Mesenchymal stem cell (in vitro differentiated cells and primary cell): ENCODE data around the gene PTPRD.

Source experiments
- DNase-seq: peaks from one replicate; pipeline ENCODE4 v3.0.0-alpha.2; 2013
- H2AFZ ChIP-seq: one replicate; pipeline ENCODE4 v1.6.1; 2013; ENCODE audit warnings: low read depth, mild to moderate bottlenecking, control low read depth, inconsistent platforms, low read length, moderate library complexity
- H2AK5ac ChIP-seq: 2 replicates; pipeline ENCODE4 v1.6.1; 2013; ENCODE audit warnings: low read length, moderate library complexity, mild to moderate bottlenecking, inconsistent platforms; ENCODE audit not compliant: severe bottlenecking
- H2BK120ac ChIP-seq: one replicate; pipeline ENCODE4 v1.6.1; 2013; ENCODE audit warnings: low read depth, mild to moderate bottlenecking, inconsistent platforms, low read length, moderate library complexity
- H2BK12ac ChIP-seq, 2 experiments: one replicate each; pipeline ENCODE4 v1.6.1; 2013; ENCODE audit warnings: inconsistent platforms in 2 of 2, low read length in 2 of 2, mild to moderate bottlenecking in 2 of 2, moderate library complexity in 2 of 2, control low read depth in 1 of 2
- H2BK15ac ChIP-seq: one replicate; pipeline ENCODE4 v1.6.1; 2013; ENCODE audit warnings: mild to moderate bottlenecking, low read depth, inconsistent platforms; ENCODE audit not compliant: poor library complexity, severe bottlenecking
- H2BK5ac ChIP-seq: 2 replicates; pipeline ENCODE4 v1.6.1; 2013; ENCODE audit warnings: low read depth, mild to moderate bottlenecking, low read length, control low read depth, inconsistent platforms; ENCODE audit not compliant: poor library complexity, severe bottlenecking
- H3K14ac ChIP-seq, 2 experiments: one replicate each; pipeline ENCODE4 v1.6.1; 2013; ENCODE audit warnings: inconsistent platforms in 2 of 2, low read length in 2 of 2, control low read depth in 1 of 2, mild to moderate bottlenecking in 1 of 2, moderate library complexity in 1 of 2
- H3K18ac ChIP-seq, 2 experiments: one replicate each; pipeline ENCODE4 v1.6.1; 2013; ENCODE audit warnings: inconsistent platforms in 2 of 2, low read length in 2 of 2, control low read depth in 1 of 2, low read depth in 1 of 2, mild to moderate bottlenecking in 1 of 2
- H3K23ac ChIP-seq, 2 experiments: one replicate each; pipeline ENCODE4 v1.6.1; 2013; ENCODE audit warnings: inconsistent platforms in 2 of 2, low read length in 2 of 2, mild to moderate bottlenecking in 2 of 2, moderate library complexity in 2 of 2, control low read depth in 1 of 2
- H3K27ac ChIP-seq: 2 replicates; pipeline ENCODE4 v1.5.1; 2013; ENCODE audit warnings: mild to moderate bottlenecking, moderate library complexity, low read length, control low read depth, inconsistent platforms; ENCODE audit not compliant: poor library complexity, severe bottlenecking
- H3K27me3 ChIP-seq, 2 experiments: 2 replicates each; pipeline versions ENCODE4 v1.6.1 to v1.7.0; 2013; ENCODE audit warnings: low read length in 2 of 2, mild to moderate bottlenecking in 2 of 2, moderate library complexity in 2 of 2, control low read depth in 1 of 2, inconsistent platforms in 1 of 2; ENCODE audit not compliant: control insufficient read depth in 1 of 2, insufficient read depth in 1 of 2
- H3K36me3 ChIP-seq, 2 experiments: 2 replicates each; pipeline versions ENCODE4 v1.6.1 to v1.7.0; 2013; ENCODE audit warnings: low read length in 2 of 2, control low read depth in 1 of 2, inconsistent platforms in 1 of 2, low read depth in 1 of 2, mild to moderate bottlenecking in 1 of 2; ENCODE audit not compliant: insufficient read depth in 2 of 2, control insufficient read depth in 1 of 2
- H3K4ac ChIP-seq, 2 experiments: one replicate each; pipeline ENCODE4 v1.6.1; 2013; ENCODE audit warnings: inconsistent platforms in 2 of 2, low read length in 2 of 2, mild to moderate bottlenecking in 2 of 2, moderate library complexity in 2 of 2, control low read depth in 1 of 2, low read depth in 1 of 2
- H3K4me1 ChIP-seq: 2 replicates; pipeline ENCODE4 v1.6.1; 2013; ENCODE audit warnings: low read depth, low read length, control low read depth; ENCODE audit not compliant: control insufficient read depth, insufficient read depth
- H3K4me2 ChIP-seq: 2 replicates; pipeline ENCODE4 v1.6.1; 2013; ENCODE audit warnings: low read length, mild to moderate bottlenecking, inconsistent platforms; ENCODE audit not compliant: poor library complexity, severe bottlenecking
- H3K4me3 ChIP-seq, 2 experiments: 2 replicates each; pipeline versions ENCODE4 v1.5.1 to v1.7.0; 2013; ENCODE audit warnings: low read length in 2 of 2, mild to moderate bottlenecking in 2 of 2, control low read depth in 1 of 2, low read depth in 1 of 2; ENCODE audit not compliant: insufficient read depth in 1 of 2
- H3K79me1 ChIP-seq: replicated peaks from 2 replicates; pipeline ENCODE4 v1.6.1; 2013; ENCODE audit warnings: mild to moderate bottlenecking, control low read depth, low read length, inconsistent platforms; ENCODE audit not compliant: poor library complexity, severe bottlenecking
- H3K9ac ChIP-seq: 2 replicates; pipeline ENCODE4 v1.7.0; 2013; ENCODE audit warnings: mild to moderate bottlenecking, low read length, moderate library complexity
- H3K9me3 ChIP-seq: 2 replicates; pipeline ENCODE4 v1.7.0; 2013; ENCODE audit warnings: mild to moderate bottlenecking, low read length; ENCODE audit not compliant: control insufficient read depth
- H4K8ac ChIP-seq: one replicate; pipeline ENCODE4 v1.6.1; 2013; ENCODE audit warnings: inconsistent platforms, mild to moderate bottlenecking, low read length, moderate library complexity
- H4K91ac ChIP-seq: one replicate; pipeline ENCODE4 v1.6.1; 2013; ENCODE audit warnings: mild to moderate bottlenecking, low read length, inconsistent platforms
- WGBS: methylation state at CpG from one replicate; pipeline ENCODE4 v1.1.7; 2013; ENCODE audit warnings: mixed read lengths; 5-methylcytosine and 5-hydroxymethylcytosine counted together

The PTPRD gene

DNA sequence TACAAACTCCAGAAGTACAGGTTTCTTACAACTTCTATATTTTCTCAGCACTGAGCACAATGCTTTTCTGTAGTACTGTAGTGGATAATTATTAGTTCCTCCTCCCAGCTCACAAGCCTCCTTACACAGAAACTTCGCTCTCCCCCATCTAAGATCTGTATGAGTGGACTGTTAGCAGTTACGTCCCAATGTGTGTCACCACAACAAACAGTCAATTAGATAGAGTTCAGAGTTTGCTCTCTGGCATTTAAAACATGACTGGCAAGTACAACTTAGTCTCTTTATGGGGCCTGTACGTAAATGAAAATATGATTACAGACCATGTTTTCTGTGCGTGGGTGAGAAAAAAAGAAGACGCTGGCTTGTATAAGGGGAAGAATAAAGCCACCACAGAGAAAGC is 2181.9 kb downstream of the PTPRD start:
- Histone ChIP-seq H3K14ac (no peak overlapping the region), H2BK120ac (no peak overlapping the region), H2AK5ac (no peak overlapping the region), H2BK12ac (no peak overlapping the region), H3K23ac (no peak overlapping the region), H4K8ac (no peak overlapping the region), H2AFZ (no peak overlapping the region), H3K27ac (no peak overlapping the region), H3K4me3 (no peak overlapping the region), H3K4me1 (no peaks in the 10 kb centered on the region), H3K79me1 (no peaks in the 10 kb centered on the region), H3K4me2 (no peak overlapping the region), H3K4ac (no peak overlapping the region), H3K9me3 (no peaks in the 10 kb centered on the region), H4K91ac (no peak overlapping the region), H3K18ac (no peak overlapping the region), H2BK15ac (no peak overlapping the region), H3K27me3 (no peaks in the 10 kb centered on the region), H2BK5ac (no peak overlapping the region), H3K9ac (no peak overlapping the region), H3K36me3 (no peaks in the 10 kb centered on the region)
- no peak for DNase-seq
- 93% methylated on average over 3 of the region's 5 CpGs for WGBS

DNA sequence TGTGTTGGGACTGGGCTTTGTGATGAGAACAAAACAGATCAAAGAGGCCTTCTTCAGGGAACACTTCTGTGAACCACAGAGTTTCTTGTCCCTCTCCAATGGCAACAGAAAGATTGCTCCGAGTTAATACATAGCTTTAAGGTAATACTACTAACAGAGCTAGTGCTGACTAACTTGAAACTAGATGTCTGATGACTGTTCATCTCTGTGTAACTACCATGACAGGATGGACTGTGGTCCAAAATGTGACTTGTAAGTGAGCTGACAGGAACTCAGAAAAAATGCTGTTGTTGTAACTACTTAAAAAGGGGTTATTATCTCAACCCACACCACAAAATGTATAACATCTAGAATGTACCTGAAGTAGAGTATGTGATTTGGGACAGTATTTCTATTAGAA is 2183.0 kb downstream of the PTPRD start:
- H3K18ac ChIP-seq = no peak overlapping the region
- H3K36me3 ChIP-seq = no peaks in the 10 kb centered on the region
- no peak overlapping the region for H2AK5ac ChIP-seq
- H2BK5ac ChIP-seq = no peak overlapping the region
- no peak overlapping the region for H2BK12ac ChIP-seq
- no peak overlapping the region for H3K14ac ChIP-seq
- H4K8ac ChIP-seq = no peak overlapping the region
- no peak overlapping the region for H2BK120ac ChIP-seq
- H3K9ac ChIP-seq = no peak overlapping the region
- H3K27ac ChIP-seq = no peak overlapping the region
- no peak overlapping the region for H3K23ac ChIP-seq
- no peak overlapping the region for H2AFZ ChIP-seq
- H4K91ac ChIP-seq = no peak overlapping the region
- no peak overlapping the region for H3K4me3 ChIP-seq
- no peaks in the 10 kb centered on the region for H3K4me1 ChIP-seq
- H3K9me3 ChIP-seq = no peaks in the 10 kb centered on the region
- no peak overlapping the region for H3K4me2 ChIP-seq
- H3K4ac ChIP-seq = no peak overlapping the region
- no peak for DNase-seq
- no peaks in the 10 kb centered on the region for H3K79me1 ChIP-seq
- H2BK15ac ChIP-seq = no peak overlapping the region
- no peaks in the 10 kb centered on the region for H3K27me3 ChIP-seq
- no CpG with 5 or more reads among the region's 1 CpG for WGBS

DNA sequence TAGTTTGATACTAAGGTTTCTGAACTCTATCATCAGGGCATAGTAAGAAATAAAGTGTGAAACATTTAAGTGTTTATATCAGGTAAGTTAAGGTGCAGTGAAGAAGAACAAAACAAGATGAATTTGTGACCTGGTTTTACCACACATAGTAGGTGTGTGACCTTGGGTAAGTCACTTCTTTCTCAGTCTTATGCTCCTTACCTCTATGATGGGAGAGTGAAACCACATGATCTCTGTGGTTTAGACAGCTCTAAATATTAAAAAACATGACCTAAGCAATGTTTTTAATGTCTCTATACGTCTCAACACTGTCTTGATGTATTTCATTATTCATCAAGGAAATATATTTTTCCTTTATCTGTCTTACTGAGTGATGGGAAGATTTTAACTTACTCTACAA is 2183.6 kb downstream of the PTPRD start:
- no peaks in the 10 kb centered on the region for H3K27me3 ChIP-seq
- H2AK5ac ChIP-seq = no peak overlapping the region
- H3K4ac ChIP-seq = no peak overlapping the region
- no peak overlapping the region for H4K91ac ChIP-seq
- no peaks in the 10 kb centered on the region for H3K9me3 ChIP-seq
- no peak overlapping the region for H3K18ac ChIP-seq
- no peak overlapping the region for H4K8ac ChIP-seq
- H3K4me3 ChIP-seq = no peak overlapping the region
- H3K36me3 ChIP-seq = no peaks in the 10 kb centered on the region
- no peak overlapping the region for H3K4me2 ChIP-seq
- H3K14ac ChIP-seq = no peak overlapping the region
- no peaks in the 10 kb centered on the region for H3K79me1 ChIP-seq
- H3K23ac ChIP-seq = no peak overlapping the region
- H2BK12ac ChIP-seq = no peak overlapping the region
- H3K4me1 ChIP-seq = no peaks in the 10 kb centered on the region
- no peak overlapping the region for H2BK120ac ChIP-seq
- WGBS = no CpG with 5 or more reads among the region's 1 CpG
- H2BK5ac ChIP-seq = no peak overlapping the region
- H2BK15ac ChIP-seq = no peak overlapping the region
- no peak overlapping the region for H3K9ac ChIP-seq
- H2AFZ ChIP-seq = no peak overlapping the region
- no peak for DNase-seq
- no peak overlapping the region for H3K27ac ChIP-seq

DNA sequence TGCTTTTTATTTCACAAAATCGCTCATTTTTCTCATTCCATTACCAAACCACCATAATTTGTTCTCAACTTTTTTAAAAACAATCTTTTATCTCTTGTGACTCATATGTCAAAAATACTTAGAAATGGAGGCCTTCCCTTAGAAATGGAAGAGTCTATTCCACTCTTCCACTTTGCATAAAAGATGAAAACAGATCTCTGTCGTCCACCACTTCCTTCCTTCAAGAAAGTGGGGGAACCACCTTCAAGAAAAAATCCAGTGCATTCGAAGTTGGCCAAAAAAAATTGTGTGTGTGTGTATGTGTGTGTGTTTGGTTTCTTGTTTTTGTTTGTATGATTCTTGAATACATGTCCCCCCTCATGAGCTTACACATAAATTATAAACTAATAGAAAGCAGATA is 2184.4 kb downstream of the PTPRD start:
- no peak overlapping the region for H2BK120ac ChIP-seq
- no peak overlapping the region for H3K18ac ChIP-seq
- no peaks in the 10 kb centered on the region for H3K36me3 ChIP-seq
- no peak overlapping the region for H4K91ac ChIP-seq
- no peak overlapping the region for H4K8ac ChIP-seq
- no peak overlapping the region for H2BK5ac ChIP-seq
- no peak overlapping the region for H3K4ac ChIP-seq
- DNase-seq = no peak
- no peaks in the 10 kb centered on the region for H3K4me1 ChIP-seq
- H3K4me3 ChIP-seq = no peak overlapping the region
- H3K14ac ChIP-seq = no peak overlapping the region
- no peak overlapping the region for H2AFZ ChIP-seq
- no peaks in the 10 kb centered on the region for H3K79me1 ChIP-seq
- H2BK12ac ChIP-seq = no peak overlapping the region
- no peak overlapping the region for H2AK5ac ChIP-seq
- 83% methylated on average over 2 of the region's 3 CpGs for WGBS
- no peak overlapping the region for H3K27ac ChIP-seq
- no peak overlapping the region for H3K23ac ChIP-seq
- no peak overlapping the region for H3K9ac ChIP-seq
- no peak overlapping the region for H2BK15ac ChIP-seq
- H3K9me3 ChIP-seq = no peaks in the 10 kb centered on the region
- H3K4me2 ChIP-seq = no peak overlapping the region
- no peaks in the 10 kb centered on the region for H3K27me3 ChIP-seq
